ELR (cell line): ENCODE measurements around the gene GJB2.
A peak's percentile ranks its signal among the peaks of the same experiment; 100 is the strongest.

Source experiments
- DNase-seq: peaks from one replicate; pipeline ENCODE4 v3.0.0-alpha.2; 2015; ENCODE audit warnings: low read depth

The GJB2 gene

GRCh38 chr13:20192158-20192835 lies 441 bp downstream of the GJB2 start:
- DNase-seq, result peak; percentile 27

GRCh38 chr13:20191311-20192157 lies 1.2 kb downstream of the GJB2 start:
- no peak for DNase-seq

GRCh38 chr13:20190481-20191310 lies 2.0 kb downstream of the GJB2 start:
- DNase-seq, result peak; percentile 90

- DNase-seq, result no peak
These were observed 2.7 kb downstream of the GJB2 start for GRCh38 chr13:20190076-20190475.

GRCh38 chr13:20188667-20189553 lies 3.8 kb downstream of the GJB2 start:
- no peak for DNase-seq

GRCh38 chr13:20186771-20187170 lies 6.0 kb downstream of the GJB2 start:
- DNase-seq, result no peak

- DNase-seq, result no peak
These were observed 7.2 kb downstream of the GJB2 start for GRCh38 chr13:20185366-20186056.

GRCh38 chr13:20182231-20182846 lies 10.4 kb downstream of the GJB2 start:
- peak; percentile 80 for DNase-seq

- DNase-seq, result no peak
These were observed 11.6 kb downstream of the GJB2 start for GRCh38 chr13:20181188-20181587.

GRCh38 chr13:20178156-20178555 lies 14.6 kb downstream of the GJB2 start:
- no peak for DNase-seq

GRCh38 chr13:20177049-20177831 lies 15.5 kb downstream of the GJB2 start:
- DNase-seq, result no peak

GRCh38 chr13:20175907-20176652 lies 16.7 kb downstream of the GJB2 start:
- no peak for DNase-seq

GRCh38 chr13:20175406-20175794 lies 17.3 kb downstream of the GJB2 start:
- no peak for DNase-seq

GRCh38 chr13:20174656-20175405 lies 17.9 kb downstream of the GJB2 start:
- DNase-seq, result peak; percentile 99

- no peak for DNase-seq
These were observed 19.5 kb downstream of the GJB2 start for GRCh38 chr13:20173116-20173746.

GRCh38 chr13:20171364-20171763 lies 21.4 kb downstream of the GJB2 start:
- DNase-seq, result no peak

GRCh38 chr13:20170921-20171320 lies 21.8 kb downstream of the GJB2 start:
- no peak for DNase-seq

GRCh38 chr13:20168396-20168795 lies 24.3 kb downstream of the GJB2 start:
- no peak for DNase-seq
